Measurements from ENCODE around the gene PHOX2A. TPM values are rescaled to one million over a fixed set of nuclear protein-coding genes. Genes with fewer than 3 reads are reported as not detected.
"Not testable (repeated sequence)": the region's sequence is repeated elsewhere in the genome, so short reads cannot be mapped to it uniquely, and the experiment has no call there.

The PHOX2A gene
- not detected for total RNA-seq
- not detected for total RNA-seq (2013)
- 0 to 0.04 (median 0) reads per million in 29 experiments for total RNA-seq

- Mint-ChIP-seq H3K27ac (no peak within 1 kb of the TSS), H3K9me3 (no peaks in the 10 kb centered on the region), H3K4me3 (peak within 1 kb of the TSS; percentile 11 to 77 (median 25)), H3K4me1 (peaks cover 28 to 39% (median 33%) of the 10 kb centered on the region in 3 donors), H3K36me3 (no peaks in the 10 kb centered on the region), H3K27me3 (peaks cover 44 to 49% of the 10 kb centered on the region in 2 donors)
- peak in 2 of 4 experiments; percentile 8 to 27 for ATAC-seq (replicated peaks in 1 of 4)
- Histone ChIP-seq H3K4me3 (ENCODE audit: control insufficient read depth in 1 of 2, extremely low read depth in 1 of 2, low read length in 1 of 2) (no peak within 1 kb of the TSS), H3K27ac (ENCODE audit: low read length) (no peak within 1 kb of the TSS), H3K4me1 (ENCODE audit: control insufficient read depth in 1 of 2, extremely low read depth in 1 of 2, insufficient read depth in 2 of 2, low read length in 2 of 2) (peaks cover 0 to 30% of the 10 kb centered on the region in 2 experiments), H3K9me3 (no peaks in the 10 kb centered on the region), H3K27me3 (replicated peaks in 1 of 2; ENCODE audit: control insufficient read depth in 2 of 2, extremely low read depth in 1 of 2, insufficient read depth in 2 of 2, low read length in 1 of 2) (peaks cover 25 to 83% of the 10 kb centered on the region in 2 experiments), H3K36me3 (ENCODE audit: control insufficient read depth in 2 of 2, extremely low read depth in 1 of 2, insufficient read depth in 1 of 2, low read length in 1 of 2) (no peaks in the 10 kb centered on the region)
- ChIA-PET CTCF (no interaction called here), POLR2A (no interaction called here)
- DNase-seq: no peak
- WGBS (ENCODE audit: insufficient coverage): 10% methylated on average over 36 of the region's 37 CpGs
Observed at GRCh38 chr11:72244060-72244360, at the start of gene PHOX2A. Gene PHOX2A (minus strand): TSS chr11:72244176. CDS start chr11:72244004, 172 bp downstream.

GRCh38 chr11:72293391-72293790 lies 49.4 kb upstream of the PHOX2A start:
- CTCF ChIA-PET: no interaction called here

GRCh38 chr11:72292106-72292785 lies 48.3 kb upstream of the PHOX2A start:
- H3K4me1 ChIP-seq (ENCODE audit: control insufficient read depth in 1 of 2, extremely low read depth in 1 of 2, insufficient read depth in 2 of 2, low read length in 2 of 2): no peaks in the 10 kb centered on the region
- Mint-ChIP-seq H3K4me3 (no peak overlapping the region), H3K27me3 (no peaks in the 10 kb centered on the region), H3K4me1 (no peaks in the 10 kb centered on the region), H3K36me3 (peaks cover 26% of the 10 kb centered on the region), H3K9me3 (no peaks in the 10 kb centered on the region), H3K27ac (no peak overlapping the region)
- H3K27ac ChIP-seq (ENCODE audit: low read length): no peak overlapping the region
- no peaks in the 10 kb centered on the region for H3K27me3 ChIP-seq (replicated peaks in 1 of 2; ENCODE audit: control insufficient read depth in 2 of 2, extremely low read depth in 1 of 2, insufficient read depth in 2 of 2, low read length in 1 of 2)
- H3K4me3 ChIP-seq (ENCODE audit: control insufficient read depth in 1 of 2, extremely low read depth in 1 of 2, low read length in 1 of 2): no peak overlapping the region
- H3K9me3 ChIP-seq: no peaks in the 10 kb centered on the region
- ChIA-PET POLR2A (no interaction called here), CTCF (interaction anchor here in 1 of 2 donors (0.6 kb wide), 1 partner anchor 155 kb away, joined by 12 read pairs; no protein-coding TSS in a partner anchor)
- ATAC-seq (replicated peaks in 1 of 4) (no peak), DNase-seq (no peak)
- peaks cover 19 to 26% of the 10 kb centered on the region in 2 donors for H3K36me3 ChIP-seq (ENCODE audit: control insufficient read depth in 2 of 2, extremely low read depth in 1 of 2, insufficient read depth in 1 of 2, low read length in 1 of 2)
- WGBS (ENCODE audit: insufficient coverage): 95% methylated on average over 5 of the region's 8 CpGs

More at GRCh38 chr11:72293391-72293790, 49.4 kb upstream of the PHOX2A start:
- H3K4me3 ChIP-seq (ENCODE audit: control insufficient read depth in 1 of 2, extremely low read depth in 1 of 2, low read length in 1 of 2): no peak overlapping the region
- Mint-ChIP-seq H3K4me1 (no peaks in the 10 kb centered on the region), H3K27me3 (no peaks in the 10 kb centered on the region), H3K36me3 (peaks cover 26% of the 10 kb centered on the region), H3K27ac (no peak overlapping the region), H3K9me3 (no peaks in the 10 kb centered on the region), H3K4me3 (no peak overlapping the region)
- H3K4me1 ChIP-seq (ENCODE audit: control insufficient read depth in 1 of 2, extremely low read depth in 1 of 2, insufficient read depth in 2 of 2, low read length in 2 of 2): no peaks in the 10 kb centered on the region
- POLR2A ChIA-PET: no interaction called here
- H3K36me3 ChIP-seq (ENCODE audit: control insufficient read depth in 2 of 2, extremely low read depth in 1 of 2, insufficient read depth in 1 of 2, low read length in 1 of 2): peaks cover 19 to 26% of the 10 kb centered on the region in 2 donors
- no peak overlapping the region for H3K27ac ChIP-seq (ENCODE audit: low read length)
- 98% methylated on average over 14 of the region's 14 CpGs for WGBS (ENCODE audit: insufficient coverage)
- H3K27me3 ChIP-seq (replicated peaks in 1 of 2; ENCODE audit: control insufficient read depth in 2 of 2, extremely low read depth in 1 of 2, insufficient read depth in 2 of 2, low read length in 1 of 2): no peaks in the 10 kb centered on the region
- DNase-seq: no peak
- ATAC-seq (replicated peaks in 1 of 4): no peak
- no peaks in the 10 kb centered on the region for H3K9me3 ChIP-seq

- not testable (repeated sequence) for H3K27ac Mint-ChIP-seq
- DNase-seq: peak in 2 of 35 experiments; percentile 11 to 41
Observed at GRCh38 chr11:72290741-72291140, 46.8 kb upstream of the PHOX2A start.

GRCh38 chr11:72287293-72287692 lies 43.3 kb upstream of the PHOX2A start:
- Mint-ChIP-seq H3K36me3 (no peaks in the 10 kb centered on the region), H3K4me1 (no peaks in the 10 kb centered on the region), H3K4me3 (no peak overlapping the region), H3K27ac (no peak overlapping the region), H3K27me3 (peaks cover 13 to 18% of the 10 kb centered on the region in 2 donors), H3K9me3 (no peaks in the 10 kb centered on the region)
- H3K4me3 ChIP-seq (ENCODE audit: control insufficient read depth in 1 of 2, extremely low read depth in 1 of 2, low read length in 1 of 2): no peak overlapping the region
- H3K36me3 ChIP-seq (ENCODE audit: control insufficient read depth in 2 of 2, extremely low read depth in 1 of 2, insufficient read depth in 1 of 2, low read length in 1 of 2): no peaks in the 10 kb centered on the region
- DNase-seq (no peak), ATAC-seq (replicated peaks in 1 of 4) (no peak)
- ChIA-PET CTCF (no interaction called here), POLR2A (no interaction called here)
- no peaks in the 10 kb centered on the region for H3K4me1 ChIP-seq (ENCODE audit: control insufficient read depth in 1 of 2, extremely low read depth in 1 of 2, insufficient read depth in 2 of 2, low read length in 2 of 2)
- H3K27ac ChIP-seq (ENCODE audit: low read length): no peak overlapping the region
- no peaks in the 10 kb centered on the region for H3K9me3 ChIP-seq
- 80% methylated on average over 1 of the region's 2 CpGs for WGBS (ENCODE audit: insufficient coverage)
- peaks cover 0 to 6% of the 10 kb centered on the region in 2 experiments for H3K27me3 ChIP-seq (replicated peaks in 1 of 2; ENCODE audit: control insufficient read depth in 2 of 2, extremely low read depth in 1 of 2, insufficient read depth in 2 of 2, low read length in 1 of 2)

More at GRCh38 chr11:72290741-72291140, 46.8 kb upstream of the PHOX2A start:
- peaks cover 17% of the 10 kb centered on the region for H3K36me3 Mint-ChIP-seq
- H3K4me1 Mint-ChIP-seq; ATAC-seq (replicated peaks in 1 of 4); H3K4me1 ChIP-seq (ENCODE audit: control insufficient read depth in 1 of 2, extremely low read depth in 1 of 2, insufficient read depth in 2 of 2, low read length in 2 of 2); H3K27me3 Mint-ChIP-seq; H3K4me3 ChIP-seq (ENCODE audit: control insufficient read depth in 1 of 2, extremely low read depth in 1 of 2, low read length in 1 of 2); H3K4me3 Mint-ChIP-seq; POLR2A ChIA-PET; H3K27me3 ChIP-seq (replicated peaks in 1 of 2; ENCODE audit: control insufficient read depth in 2 of 2, extremely low read depth in 1 of 2, insufficient read depth in 2 of 2, low read length in 1 of 2); H3K9me3 ChIP-seq; H3K27ac ChIP-seq (ENCODE audit: low read length); H3K9me3 Mint-ChIP-seq: not testable (repeated sequence)
- CTCF ChIA-PET: interaction anchor here in 1 of 2 donors (2.0 kb wide), 1 partner anchor 140 kb away, joined by 8 read pairs; no protein-coding TSS in a partner anchor
- H3K36me3 ChIP-seq (ENCODE audit: control insufficient read depth in 2 of 2, extremely low read depth in 1 of 2, insufficient read depth in 1 of 2, low read length in 1 of 2): peaks cover 15 to 19% of the 10 kb centered on the region in 2 donors
- 40% methylated on average over 1 of the region's 6 CpGs for WGBS (ENCODE audit: insufficient coverage)

- peaks cover 31 to 34% of the 10 kb centered on the region in 2 donors for H3K27me3 Mint-ChIP-seq
- Histone ChIP-seq H3K4me1 (ENCODE audit: control insufficient read depth in 1 of 2, extremely low read depth in 1 of 2, insufficient read depth in 2 of 2, low read length in 2 of 2) (no peaks in the 10 kb centered on the region), H3K36me3 (ENCODE audit: control insufficient read depth in 2 of 2, extremely low read depth in 1 of 2, insufficient read depth in 1 of 2, low read length in 1 of 2) (no peaks in the 10 kb centered on the region), H3K27me3 (replicated peaks in 1 of 2; ENCODE audit: control insufficient read depth in 2 of 2, extremely low read depth in 1 of 2, insufficient read depth in 2 of 2, low read length in 1 of 2) (peaks cover 0 to 21% of the 10 kb centered on the region in 2 experiments), H3K27ac (ENCODE audit: low read length) (no peak overlapping the region), H3K9me3 (no peaks in the 10 kb centered on the region), H3K4me3 (ENCODE audit: control insufficient read depth in 1 of 2, extremely low read depth in 1 of 2, low read length in 1 of 2) (no peak overlapping the region)
- no peak for DNase-seq
- H3K36me3 Mint-ChIP-seq: no peaks in the 10 kb centered on the region
- H3K4me1 Mint-ChIP-seq: no peaks in the 10 kb centered on the region
- no peaks in the 10 kb centered on the region for H3K9me3 Mint-ChIP-seq
- H3K4me3 Mint-ChIP-seq: no peak overlapping the region
- 82% methylated on average over 1 of the region's 2 CpGs for WGBS (ENCODE audit: insufficient coverage)
- no peak for ATAC-seq (replicated peaks in 1 of 4)
- ChIA-PET CTCF (no interaction called here), POLR2A (no interaction called here)
- H3K27ac Mint-ChIP-seq: no peak overlapping the region
Observed at GRCh38 chr11:72283947-72284346, 40.0 kb upstream of the PHOX2A start.

All from T-cell (primary cell).